GM12801 (cell line): ENCODE results near the gene WFDC9.

Experiments used
- CTCF ChIP-seq: IDR thresholded peaks from one replicate; pipeline ENCODE4 v1.5.1; 2011; ENCODE audit warnings: control low read depth; ENCODE audit not compliant: insufficient read length; ENCODE audit errors: extremely low read depth

The WFDC9 gene

GRCh38 chr20:45583502-45583901 is 47.6 kb downstream of the WFDC9 start:
- no peak for TF ChIP-seq CTCF

GRCh38 chr20:45581702-45582101 is 49.4 kb downstream of the WFDC9 start:
- TF ChIP-seq CTCF = no peak

- TF ChIP-seq CTCF = no peak
These were observed 51.9 kb downstream of the WFDC9 start, which contains the start of gene WFDC8 for GRCh38 chr20:45579184-45579583. Gene WFDC8, minus strand, starts transcription at chr20:45579284. Its CDS starts 37 bp downstream, at chr20:45579247.

- no peak for TF ChIP-seq CTCF
These were observed 52.9 kb downstream of the WFDC9 start for GRCh38 chr20:45578231-45578630.

- no peak for TF ChIP-seq CTCF
These were observed 54.1 kb downstream of the WFDC9 start for GRCh38 chr20:45576995-45577394.

- no peak for TF ChIP-seq CTCF
These were observed 55.2 kb downstream of the WFDC9 start for GRCh38 chr20:45575931-45576330.

GRCh38 chr20:45564760-45565276 is 66.3 kb downstream of the WFDC9 start:
- no peak for TF ChIP-seq CTCF
